ENCODE data around the gene DCAF7.

The DCAF7 gene

DNA sequence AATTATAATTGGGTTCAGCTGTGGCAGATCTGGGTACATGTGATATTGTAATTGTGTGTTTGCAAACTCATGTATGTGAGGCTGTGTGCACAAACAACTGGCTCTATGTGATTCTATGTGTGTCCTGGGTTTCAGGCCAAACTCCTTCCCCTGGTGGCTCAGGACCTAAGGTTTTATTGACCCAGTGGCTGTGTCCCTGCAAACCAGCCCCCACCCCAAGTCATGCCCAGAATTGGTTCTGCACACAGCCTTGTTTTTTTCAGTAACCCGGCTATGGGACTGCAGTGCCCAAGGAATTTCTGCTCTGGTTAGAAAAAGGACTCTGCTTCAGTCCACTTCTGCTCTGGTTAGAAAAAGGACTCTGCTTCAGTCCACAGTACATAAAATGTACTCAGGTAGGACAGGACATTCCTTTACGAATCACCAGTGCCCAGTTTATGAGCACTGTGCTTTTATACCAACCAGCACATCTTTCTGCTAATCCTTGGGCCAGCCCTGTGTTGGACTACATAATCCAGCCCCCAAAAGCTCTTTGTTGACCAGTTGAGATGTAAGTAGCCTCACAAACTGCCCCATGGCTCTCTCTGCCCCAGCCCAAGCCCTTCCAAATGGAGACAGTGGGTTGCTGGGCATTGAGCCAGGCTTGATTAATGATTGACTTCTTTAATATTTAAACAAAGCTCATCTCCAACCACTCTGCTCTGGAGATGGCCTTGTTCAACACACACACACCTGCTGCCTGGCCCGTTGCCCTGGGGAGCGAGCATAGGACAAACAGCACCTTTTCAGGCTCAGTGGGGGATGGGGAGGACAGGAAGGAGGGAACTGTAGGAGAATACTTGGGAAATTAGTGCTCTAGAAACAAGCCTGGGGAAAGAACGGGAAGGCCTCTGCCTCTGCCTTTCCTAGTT is 30.1 kb upstream of the DCAF7 start:
- no peaks in the 10 kb centered on the region for H3K36me3 ChIP-seq (ENCODE audit: insufficient read depth)
- H3K27ac ChIP-seq, result no peak overlapping the region
- H3K4me2 ChIP-seq, result no peak overlapping the region
- H3K4me3 ChIP-seq (IDR thresholded peaks at IDR 0.05; ENCODE audit: insufficient read depth, low read depth, low read length), result no peak overlapping the region
- no peaks in the 10 kb centered on the region for H3K4me1 ChIP-seq (ENCODE audit: low read depth, poor library complexity, severe bottlenecking)
- H2AFZ ChIP-seq (ENCODE audit: low read depth), result no peak overlapping the region
- no peaks in the 10 kb centered on the region for H4K20me1 ChIP-seq (ENCODE audit: insufficient read depth)
- TF ChIP-seq, protein P1, sequence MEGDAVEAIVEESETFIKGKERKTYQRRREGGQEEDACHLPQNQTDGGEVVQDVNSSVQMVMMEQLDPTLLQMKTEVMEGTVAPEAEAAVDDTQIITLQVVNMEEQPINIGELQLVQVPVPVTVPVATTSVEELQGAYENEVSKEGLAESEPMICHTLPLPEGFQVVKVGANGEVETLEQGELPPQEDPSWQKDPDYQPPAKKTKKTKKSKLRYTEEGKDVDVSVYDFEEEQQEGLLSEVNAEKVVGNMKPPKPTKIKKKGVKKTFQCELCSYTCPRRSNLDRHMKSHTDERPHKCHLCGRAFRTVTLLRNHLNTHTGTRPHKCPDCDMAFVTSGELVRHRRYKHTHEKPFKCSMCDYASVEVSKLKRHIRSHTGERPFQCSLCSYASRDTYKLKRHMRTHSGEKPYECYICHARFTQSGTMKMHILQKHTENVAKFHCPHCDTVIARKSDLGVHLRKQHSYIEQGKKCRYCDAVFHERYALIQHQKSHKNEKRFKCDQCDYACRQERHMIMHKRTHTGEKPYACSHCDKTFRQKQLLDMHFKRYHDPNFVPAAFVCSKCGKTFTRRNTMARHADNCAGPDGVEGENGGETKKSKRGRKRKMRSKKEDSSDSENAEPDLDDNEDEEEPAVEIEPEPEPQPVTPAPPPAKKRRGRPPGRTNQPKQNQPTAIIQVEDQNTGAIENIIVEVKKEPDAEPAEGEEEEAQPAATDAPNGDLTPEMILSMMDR (conservative IDR thresholded peaks at IDR 0.05; ENCODE audit: low read depth, low read length), result no peak
- no peaks in the 10 kb centered on the region for H3K79me2 ChIP-seq (ENCODE audit: insufficient read depth, low read depth)
- H3K27me3 ChIP-seq (ENCODE audit: insufficient read depth, low read depth), result peaks cover 51% of the 10 kb centered on the region
- no peak overlapping the region for H3K9ac ChIP-seq

DNA sequence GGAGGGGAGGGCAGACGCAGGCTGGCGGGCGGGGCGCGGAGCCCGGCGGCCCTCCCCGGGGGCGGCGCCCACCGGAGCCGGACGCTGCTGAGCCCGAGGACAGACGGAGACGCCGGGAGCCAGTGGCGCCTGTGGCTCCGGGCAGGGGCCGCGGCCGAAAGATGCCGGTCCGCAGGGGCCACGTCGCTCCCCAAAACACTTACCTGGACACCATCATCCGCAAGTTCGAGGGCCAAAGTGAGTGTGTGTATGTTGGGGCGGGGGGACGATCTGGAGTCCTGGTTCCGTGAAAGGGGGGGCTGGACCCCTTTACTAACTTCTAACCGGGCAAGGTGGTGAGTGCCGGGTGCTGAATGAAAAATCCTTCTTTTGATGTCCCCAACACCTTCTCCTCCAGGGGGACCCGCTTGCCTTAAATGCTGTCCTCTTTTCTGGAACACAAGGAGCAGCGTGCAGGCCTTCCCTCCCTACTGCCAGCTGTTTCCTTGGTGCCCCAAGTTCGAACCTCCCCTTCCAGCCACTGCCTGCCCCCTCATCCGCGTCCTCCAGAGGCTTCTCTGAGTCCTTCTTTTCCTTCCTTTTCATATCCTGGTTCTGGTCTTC is 26.9 kb upstream of the DCAF7 start, which contains the start of gene KCNH6:
KCNH6 (plus strand) TSS at position 106 of the 603 bp plus-strand sequence; CDS start at position 162, 56 bp downstream.
- no peaks in the 10 kb centered on the region for H3K36me3 ChIP-seq (ENCODE audit: insufficient read depth)
- H3K4me2 ChIP-seq, result peak within 1 kb of the TSS; percentile 54; the same call in 1 of the 2 replicates
- H3K79me2 ChIP-seq (ENCODE audit: insufficient read depth, low read depth), result no peaks in the 10 kb centered on the region
- H4K20me1 ChIP-seq (ENCODE audit: insufficient read depth), result no peaks in the 10 kb centered on the region
- peaks cover 57% of the 10 kb centered on the region for H3K27me3 ChIP-seq (ENCODE audit: insufficient read depth, low read depth)
- TF ChIP-seq, protein P1 (conservative IDR thresholded peaks at IDR 0.05; ENCODE audit: low read depth, low read length), result no peak
- H3K27ac ChIP-seq, result no peak within 1 kb of the TSS
- no peak within 1 kb of the TSS for H2AFZ ChIP-seq (ENCODE audit: low read depth)
- no peaks in the 10 kb centered on the region for H3K4me1 ChIP-seq (ENCODE audit: low read depth, poor library complexity, severe bottlenecking)
- H3K9ac ChIP-seq, result no peak within 1 kb of the TSS
- no peak within 1 kb of the TSS for H3K4me3 ChIP-seq (IDR thresholded peaks at IDR 0.05; ENCODE audit: insufficient read depth, low read depth, low read length)

DNA sequence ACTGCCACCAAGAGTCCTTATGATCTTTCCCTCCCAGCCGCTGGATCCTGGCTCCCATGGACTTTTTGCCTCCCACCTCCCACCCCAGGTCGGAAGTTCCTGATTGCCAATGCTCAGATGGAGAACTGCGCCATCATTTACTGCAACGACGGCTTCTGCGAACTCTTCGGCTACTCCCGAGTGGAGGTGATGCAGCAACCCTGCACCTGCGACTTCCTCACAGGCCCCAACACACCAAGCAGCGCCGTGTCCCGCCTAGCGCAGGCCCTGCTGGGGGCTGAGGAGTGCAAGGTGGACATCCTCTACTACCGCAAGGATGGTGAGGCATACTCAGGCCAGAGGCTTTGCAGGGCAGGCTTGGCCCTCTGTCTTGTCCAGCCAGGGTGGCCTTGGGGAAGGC is 26.2 kb upstream of the DCAF7 start:
- TF ChIP-seq, protein P1 (conservative IDR thresholded peaks at IDR 0.05; ENCODE audit: low read depth, low read length), result no peak
- no peaks in the 10 kb centered on the region for H3K36me3 ChIP-seq (ENCODE audit: insufficient read depth)
- H3K9ac ChIP-seq, result no peak overlapping the region
- H3K4me3 ChIP-seq (IDR thresholded peaks at IDR 0.05; ENCODE audit: insufficient read depth, low read depth, low read length), result no peak overlapping the region
- H3K27me3 ChIP-seq (ENCODE audit: insufficient read depth, low read depth), result peaks cover 56% of the 10 kb centered on the region
- no peaks in the 10 kb centered on the region for H3K4me1 ChIP-seq (ENCODE audit: low read depth, poor library complexity, severe bottlenecking)
- H3K4me2 ChIP-seq, result no peak overlapping the region
- no peak overlapping the region for H3K27ac ChIP-seq
- H3K79me2 ChIP-seq (ENCODE audit: insufficient read depth, low read depth), result no peaks in the 10 kb centered on the region
- H2AFZ ChIP-seq (ENCODE audit: low read depth), result no peak overlapping the region
- H4K20me1 ChIP-seq (ENCODE audit: insufficient read depth), result no peaks in the 10 kb centered on the region

DNA sequence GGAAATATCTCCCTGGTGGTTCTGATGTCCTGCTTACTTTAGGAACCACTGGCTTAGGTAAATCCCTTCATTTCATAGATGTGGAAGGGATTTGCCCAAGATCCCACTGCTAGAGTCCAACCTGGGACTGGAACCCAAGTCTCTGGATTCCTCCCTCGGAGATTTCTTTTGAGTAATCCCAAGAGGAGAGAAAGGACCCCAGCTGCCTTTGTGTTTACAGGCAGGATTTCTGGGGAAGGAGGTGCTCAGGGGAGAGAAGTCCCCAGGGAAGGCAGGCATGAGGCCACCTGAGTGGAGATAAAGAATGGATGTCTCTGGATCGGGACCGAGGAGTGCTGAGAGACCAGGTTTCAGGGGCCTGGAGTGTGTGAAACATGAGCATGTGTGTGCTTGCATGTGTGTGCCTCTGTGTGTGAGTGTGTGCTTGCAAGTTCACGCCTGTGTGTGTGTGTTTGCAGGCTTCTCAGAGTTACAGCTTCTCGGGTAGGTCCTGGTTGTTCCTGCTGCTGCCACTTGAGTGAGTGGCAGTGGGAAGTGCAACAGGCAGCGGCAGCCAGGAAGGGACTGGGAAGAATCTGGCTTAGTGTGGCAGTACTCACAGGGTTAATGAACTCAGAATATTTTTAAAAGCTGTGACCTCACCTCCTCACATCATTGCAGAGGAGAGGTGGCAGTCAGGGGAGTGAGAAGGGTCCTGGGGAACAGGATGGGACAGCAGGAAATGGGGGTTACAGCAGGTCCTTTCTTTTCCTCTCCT is 24.9 kb upstream of the DCAF7 start:
- Histone ChIP-seq H3K79me2 (ENCODE audit: insufficient read depth, low read depth) (no peaks in the 10 kb centered on the region), H4K20me1 (ENCODE audit: insufficient read depth) (no peaks in the 10 kb centered on the region), H3K27me3 (ENCODE audit: insufficient read depth, low read depth) (peaks cover 48% of the 10 kb centered on the region), H3K4me1 (ENCODE audit: low read depth, poor library complexity, severe bottlenecking) (no peaks in the 10 kb centered on the region), H3K36me3 (ENCODE audit: insufficient read depth) (no peaks in the 10 kb centered on the region), H3K27ac (no peak overlapping the region), H2AFZ (ENCODE audit: low read depth) (no peak overlapping the region), H3K4me2 (no peak overlapping the region), H3K9ac (no peak overlapping the region), H3K4me3 (IDR thresholded peaks at IDR 0.05; ENCODE audit: insufficient read depth, low read depth, low read length) (no peak overlapping the region)
- TF ChIP-seq, protein P1 (conservative IDR thresholded peaks at IDR 0.05; ENCODE audit: low read depth, low read length), result no peak
